GM19397 (cell line): ENCODE data around the gene CACNA1I.

ENCODE experiments used
- ATAC-seq: cut with Tn5 transposase; IDR thresholded peaks from one replicate; pipeline ENCODE4 v1.9.1; 2021; ENCODE audit warnings: mild to moderate bottlenecking, moderate library complexity; ENCODE audit not compliant: unreplicated experiment

CACNA1I gene

DNA sequence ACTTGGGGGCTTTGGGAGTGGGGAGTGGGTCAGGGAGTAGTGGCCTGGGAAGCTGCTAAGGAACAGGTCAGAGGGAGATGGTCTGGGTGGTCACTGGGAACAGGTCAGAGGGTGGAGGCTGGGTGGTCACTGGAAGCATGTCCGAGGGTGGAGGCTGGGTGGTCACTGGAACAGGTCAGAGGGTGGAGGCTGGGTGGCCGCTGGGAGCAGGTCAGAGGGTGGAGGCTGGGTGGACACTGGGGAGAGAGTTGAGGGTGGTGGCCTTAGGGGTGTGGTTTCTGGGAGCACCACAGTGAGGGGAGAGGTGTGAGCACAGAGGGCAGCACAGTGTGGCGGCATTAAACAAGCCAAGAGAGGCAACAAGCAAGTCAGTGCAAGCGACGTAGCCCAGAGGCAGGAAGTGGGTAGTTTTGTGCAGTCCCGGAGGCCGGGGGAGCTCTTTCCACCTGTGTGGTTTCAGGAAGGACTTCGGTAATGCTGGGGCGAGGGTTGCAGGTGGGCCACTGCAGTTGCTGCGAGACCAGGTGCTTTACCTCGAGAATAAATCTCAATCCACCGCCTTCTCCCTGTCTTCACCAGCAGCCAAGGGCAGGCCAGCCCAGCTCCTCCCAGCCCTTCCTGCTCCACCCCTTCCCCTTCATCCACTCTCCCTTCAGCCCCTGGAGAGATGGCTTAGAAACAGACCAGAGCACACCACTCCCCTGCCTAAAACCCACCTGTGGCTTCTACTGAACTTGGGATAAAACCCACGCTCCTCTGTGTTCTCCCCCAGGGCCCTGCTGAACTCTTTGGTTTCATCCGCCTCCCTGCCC, 3.2 kb upstream of the CACNA1I start:
- ATAC-seq = no peak

DNA sequence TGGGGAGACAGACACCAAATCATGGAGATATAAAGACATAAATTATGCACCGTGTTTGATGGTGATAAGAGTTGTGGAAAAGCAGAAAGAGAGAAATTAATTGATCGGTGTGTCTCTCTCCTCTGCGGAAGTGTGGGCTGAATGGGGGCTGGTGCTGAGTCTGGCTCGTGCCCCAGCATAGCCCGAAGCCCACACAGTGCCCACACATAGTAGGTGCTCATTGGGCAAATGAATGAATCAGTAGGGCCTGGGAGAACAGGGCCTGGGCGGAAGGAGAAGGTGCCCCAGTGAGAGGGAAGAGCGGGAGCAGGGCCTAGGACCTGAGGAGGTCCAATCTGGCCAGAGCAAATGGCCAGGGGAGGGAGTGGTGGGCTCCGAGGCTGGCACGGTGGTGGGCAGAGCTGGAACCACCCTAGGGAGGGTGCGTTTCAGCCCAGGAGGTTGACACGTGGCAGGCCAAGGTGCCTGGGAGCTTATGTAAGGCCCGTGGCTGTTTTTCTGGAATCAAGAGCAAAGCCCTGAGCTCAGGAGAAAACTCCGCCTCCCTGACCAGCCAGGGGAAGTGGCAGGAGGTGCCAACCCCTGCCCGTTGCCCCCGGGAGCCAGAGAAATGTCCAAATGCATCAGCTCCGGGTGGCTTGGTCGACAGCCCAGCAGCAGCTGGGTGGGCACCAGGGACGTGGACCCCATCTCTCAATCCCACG, 2.1 kb upstream of the CACNA1I start:
- no peak for ATAC-seq

DNA sequence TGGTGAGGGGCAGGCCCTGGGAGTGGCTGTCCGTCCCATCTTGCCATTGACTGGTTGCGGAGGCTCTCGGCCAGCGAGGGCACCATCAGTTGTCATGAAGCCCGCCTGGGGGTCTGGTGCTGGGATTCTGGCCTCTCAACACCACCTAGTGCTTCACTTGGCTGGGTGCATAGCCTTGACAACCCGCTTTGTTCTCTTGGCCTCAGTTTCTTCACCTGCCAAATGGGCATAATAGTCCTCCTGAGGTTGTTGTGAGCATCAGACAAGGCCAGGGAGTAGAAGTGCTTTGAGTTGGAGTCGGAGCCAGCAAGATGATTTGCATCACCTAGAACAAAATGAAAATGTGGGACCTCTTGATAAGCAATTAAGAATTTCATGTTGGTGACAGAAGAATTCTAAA, 1.5 kb upstream of the CACNA1I start:
- ATAC-seq = no peak

DNA sequence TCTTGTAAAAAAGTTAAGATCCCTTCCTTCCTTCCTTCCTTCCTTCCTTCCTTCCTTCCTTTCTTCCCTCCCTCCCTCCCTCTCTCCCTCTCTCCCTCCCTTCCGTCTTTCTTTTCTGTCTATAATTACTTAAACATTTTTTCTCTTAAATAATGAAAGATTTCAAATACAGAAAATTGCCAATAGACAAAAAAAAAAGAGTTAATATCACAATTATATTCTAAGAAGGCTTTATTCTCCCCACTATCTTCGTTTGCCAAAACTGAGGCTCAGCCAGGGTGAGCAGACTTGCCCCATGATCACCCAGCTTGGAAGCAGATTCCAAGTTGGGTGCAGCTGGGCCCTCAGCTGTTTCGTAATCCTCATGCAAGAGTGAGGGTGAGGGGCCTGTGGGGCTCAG, 327 bp upstream of the CACNA1I start:
- ATAC-seq = no peak

DNA sequence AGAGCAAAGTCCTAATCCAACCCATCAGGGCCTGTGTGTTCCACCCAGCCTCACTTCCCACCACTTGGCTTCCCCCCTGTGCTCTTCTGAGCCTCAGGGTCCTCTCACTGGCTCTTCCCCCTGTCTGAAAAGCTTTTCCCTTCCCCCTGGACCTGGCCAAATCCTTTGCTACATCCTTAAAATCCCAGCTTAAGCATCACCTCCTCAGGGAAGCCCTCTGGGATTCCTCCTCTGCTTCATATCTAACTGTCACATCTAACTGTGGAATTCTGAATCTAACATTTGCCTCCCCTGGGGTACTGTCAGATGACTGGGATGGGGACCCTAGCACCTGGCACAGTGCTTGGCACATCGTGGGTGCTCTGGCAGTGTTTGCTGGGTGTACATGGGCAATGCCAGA, 985 bp downstream of the CACNA1I start:
- no peak for ATAC-seq

DNA sequence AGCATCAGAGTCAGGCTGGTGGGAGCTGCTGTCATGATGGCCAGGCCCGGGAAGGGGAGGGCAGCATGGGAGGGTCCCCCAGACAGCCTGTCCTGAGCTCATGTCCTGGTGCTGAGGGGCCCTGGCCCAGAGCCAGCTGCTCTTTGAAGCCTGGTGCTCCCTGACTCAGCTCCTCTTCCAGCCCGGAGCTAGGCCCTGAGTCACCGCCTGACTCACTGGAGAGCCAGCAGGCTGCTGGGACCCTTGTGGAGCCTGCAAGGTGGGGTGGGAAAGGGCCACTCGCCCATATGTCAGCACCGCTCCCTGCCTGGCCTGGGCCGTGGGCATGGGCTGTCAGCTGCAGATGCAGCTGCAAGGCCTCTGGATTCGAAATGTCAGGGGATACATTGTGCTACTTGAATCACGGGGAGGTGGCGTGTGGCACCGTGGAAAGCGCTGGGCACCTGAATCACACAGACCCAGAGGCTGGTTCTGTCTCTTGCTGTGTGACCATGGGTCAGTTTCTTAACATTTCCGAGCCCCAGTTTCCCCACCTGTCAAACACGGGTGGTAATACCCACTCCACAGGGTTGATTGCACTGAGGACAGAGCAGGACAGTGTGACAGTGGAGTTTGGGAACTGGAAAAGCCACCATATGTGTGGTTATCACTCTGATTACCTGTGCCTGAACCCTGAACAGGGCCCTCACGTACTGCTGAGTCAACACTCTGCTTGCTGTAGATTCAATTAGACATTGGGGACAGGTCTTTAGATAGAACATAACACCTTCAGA, 4.4 kb downstream of the CACNA1I start:
- no peak for ATAC-seq

DNA sequence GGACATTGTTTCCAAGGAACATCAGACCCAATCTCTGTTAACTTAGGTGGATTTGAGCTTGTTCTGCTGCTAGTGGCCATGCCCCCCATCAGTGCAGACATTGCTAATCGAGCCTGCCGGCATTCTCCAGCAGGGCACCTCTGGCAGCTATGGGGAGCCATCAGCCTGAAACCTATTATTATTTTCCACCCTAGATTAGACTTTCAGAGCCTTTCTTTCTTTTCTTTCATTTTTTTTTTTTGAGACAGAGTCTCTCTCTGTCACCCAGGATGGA, 4.9 kb downstream of the CACNA1I start:
- ATAC-seq = no peak

DNA sequence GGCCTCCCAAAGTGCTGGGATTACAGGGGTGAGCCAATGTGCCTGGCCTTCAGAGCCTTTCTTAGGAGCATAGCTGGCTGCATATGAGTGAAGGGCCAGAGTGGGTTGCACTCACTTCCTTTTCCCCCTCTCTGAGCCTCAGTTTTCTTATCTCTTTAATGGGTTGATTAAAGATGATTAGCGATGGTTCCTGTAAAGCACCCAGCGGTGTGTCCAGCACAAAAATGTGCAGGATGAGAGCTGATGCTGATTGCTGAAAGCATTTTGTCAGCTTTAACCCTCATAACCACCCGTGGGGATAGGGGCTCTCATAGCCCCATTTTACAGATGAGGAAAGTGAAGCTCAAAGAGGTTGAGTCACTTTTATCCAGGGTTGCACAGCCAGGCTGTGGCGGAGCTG, 5.5 kb downstream of the CACNA1I start:
- ATAC-seq = no peak

DNA sequence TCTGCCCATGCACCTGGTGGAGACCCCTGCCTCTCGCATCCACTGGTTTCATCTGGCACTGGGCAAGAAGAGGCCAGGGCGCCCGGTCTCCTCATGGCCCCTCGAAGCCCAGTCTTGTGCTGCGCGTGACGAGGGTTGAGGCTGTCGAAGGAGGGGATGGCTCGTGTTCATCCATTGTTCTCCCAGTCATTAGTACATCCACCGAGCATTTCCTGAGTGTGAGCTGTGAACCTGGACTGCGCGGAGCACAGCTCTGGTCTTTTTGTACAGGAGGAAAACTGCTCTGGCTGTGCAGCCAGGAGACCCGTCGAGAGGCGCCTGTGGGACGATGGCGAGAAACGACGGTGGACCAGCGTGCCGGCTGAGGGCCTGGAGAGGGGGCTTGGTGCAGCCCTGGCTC, 6.8 kb downstream of the CACNA1I start:
- ATAC-seq = no peak

DNA sequence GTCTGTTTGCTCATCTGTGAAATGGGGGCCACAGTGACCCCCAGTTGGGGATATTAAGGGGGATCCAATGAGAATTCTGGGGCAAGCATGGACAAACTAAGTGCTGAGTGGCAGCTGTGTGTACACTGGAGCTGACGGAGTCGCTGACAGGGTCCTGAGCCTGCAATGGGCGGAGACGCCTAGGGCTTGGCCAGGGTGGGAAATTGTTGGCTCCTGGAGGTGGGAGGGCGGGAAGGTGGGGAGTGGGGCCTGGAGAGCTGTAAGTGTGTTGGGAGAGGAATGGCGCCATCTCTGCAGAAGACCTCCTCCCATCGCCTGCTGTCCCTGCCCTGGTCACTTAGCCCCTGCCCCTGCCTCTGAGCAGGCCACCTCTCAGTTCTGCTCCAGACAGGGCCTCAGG, 7.3 kb downstream of the CACNA1I start:
- no peak for ATAC-seq

DNA sequence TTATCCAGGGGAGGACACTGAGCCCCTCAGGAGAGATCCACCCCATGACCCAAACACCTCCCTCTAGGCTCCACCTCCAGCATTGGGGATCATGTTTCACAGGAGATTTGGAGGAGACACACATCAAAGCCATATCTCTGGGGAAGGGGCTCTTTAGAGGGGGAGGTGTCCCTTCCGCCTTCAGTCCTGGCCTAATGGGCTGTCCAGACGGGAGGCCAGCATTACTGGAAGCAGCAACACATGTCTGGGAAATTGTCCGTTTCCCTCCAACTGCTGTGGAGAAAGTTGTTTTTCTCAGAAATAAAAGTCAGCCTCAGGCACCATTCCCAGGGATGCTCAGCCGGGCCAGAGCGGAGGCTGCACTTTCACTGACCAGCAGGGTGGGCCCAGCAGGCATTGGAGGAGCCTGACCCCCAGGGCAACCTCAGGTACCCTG, 9.5 kb downstream of the CACNA1I start:
- ATAC-seq = no peak

DNA sequence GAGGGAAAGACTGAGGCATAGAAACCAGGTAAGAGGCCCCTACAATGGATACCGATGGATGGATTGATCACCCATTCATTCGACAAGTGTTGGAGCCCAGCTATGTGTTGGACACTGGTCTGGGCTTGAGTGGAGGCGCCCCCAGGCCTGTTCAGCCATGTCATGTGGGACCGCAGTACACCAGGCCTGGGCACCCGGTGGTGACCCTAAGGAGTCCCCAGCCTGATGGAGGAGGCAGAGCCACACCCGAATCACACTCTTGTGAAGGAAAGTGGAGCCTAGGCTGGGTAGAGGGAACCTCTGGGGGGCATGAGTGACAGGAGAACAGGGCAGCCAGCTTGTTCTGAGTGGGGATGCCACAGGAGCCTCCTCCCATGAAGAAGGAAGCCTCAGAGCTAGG, 10.2 kb downstream of the CACNA1I start:
- ATAC-seq = no peak

DNA sequence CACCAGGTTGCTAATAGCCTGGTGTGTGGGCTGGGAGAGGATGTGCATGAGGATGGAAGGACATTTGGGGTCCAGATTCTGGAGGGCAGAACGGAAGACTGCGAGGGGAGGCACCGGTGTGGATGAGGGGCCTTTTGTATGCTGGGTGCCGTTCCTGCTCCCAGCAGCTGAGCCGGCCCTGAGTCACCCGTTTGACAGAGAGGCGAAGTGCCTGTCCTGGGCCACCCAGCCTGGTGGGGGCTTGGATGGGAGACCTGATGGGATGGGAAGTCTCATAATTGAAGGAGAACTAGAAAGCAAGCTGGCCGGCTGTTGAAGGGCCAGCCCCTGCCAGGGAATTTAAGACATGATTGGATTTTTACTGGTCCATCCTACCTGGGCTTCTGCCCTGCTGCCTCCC, 10.8 kb downstream of the CACNA1I start:
- ATAC-seq = no peak

DNA sequence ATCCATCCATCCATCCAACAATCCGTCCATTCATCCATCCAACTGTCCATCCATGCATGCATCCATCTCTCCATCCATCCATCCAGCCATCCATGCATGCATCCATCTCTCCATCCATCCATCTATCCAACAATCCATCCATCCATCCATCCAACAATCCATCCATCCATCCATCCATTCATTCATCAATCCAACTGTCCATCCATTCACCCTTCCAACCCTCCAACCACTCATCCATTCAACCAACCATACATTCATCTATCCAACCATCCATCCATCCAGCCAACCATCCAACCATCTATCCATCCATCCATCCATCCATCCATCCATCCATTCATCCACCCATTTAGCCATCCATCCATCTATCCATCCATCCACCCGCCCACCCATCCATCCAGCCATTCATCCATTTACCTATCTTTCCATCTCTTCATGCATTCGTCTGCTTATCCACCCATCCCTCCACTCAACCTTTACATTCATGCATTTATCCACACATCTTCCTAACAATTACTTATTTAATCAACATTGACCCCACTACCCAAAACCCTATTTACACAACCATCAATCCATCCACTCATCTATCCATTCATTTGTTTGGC, 12.6 kb downstream of the CACNA1I start:
- no peak for ATAC-seq

DNA sequence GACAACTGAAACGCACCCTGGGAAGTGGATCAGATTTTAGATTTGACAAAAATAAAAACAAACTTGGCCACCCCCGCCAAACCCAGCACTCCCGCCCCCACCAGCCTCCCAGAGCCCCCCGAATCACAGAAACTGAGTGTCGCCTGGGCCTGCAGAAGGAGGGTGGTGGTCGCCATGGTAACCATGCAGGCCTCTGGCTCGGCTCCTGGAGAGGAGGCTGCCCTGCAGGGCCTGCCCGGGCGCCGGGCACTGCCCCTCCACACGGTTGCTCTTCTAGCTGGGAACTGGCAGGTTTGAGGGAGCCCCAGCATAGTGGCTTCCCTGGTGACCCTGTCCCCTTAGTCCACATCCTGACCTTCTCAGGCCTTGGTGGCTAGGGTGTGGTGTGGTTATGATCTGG, 19.3 kb downstream of the CACNA1I start:
- ATAC-seq = no peak

DNA sequence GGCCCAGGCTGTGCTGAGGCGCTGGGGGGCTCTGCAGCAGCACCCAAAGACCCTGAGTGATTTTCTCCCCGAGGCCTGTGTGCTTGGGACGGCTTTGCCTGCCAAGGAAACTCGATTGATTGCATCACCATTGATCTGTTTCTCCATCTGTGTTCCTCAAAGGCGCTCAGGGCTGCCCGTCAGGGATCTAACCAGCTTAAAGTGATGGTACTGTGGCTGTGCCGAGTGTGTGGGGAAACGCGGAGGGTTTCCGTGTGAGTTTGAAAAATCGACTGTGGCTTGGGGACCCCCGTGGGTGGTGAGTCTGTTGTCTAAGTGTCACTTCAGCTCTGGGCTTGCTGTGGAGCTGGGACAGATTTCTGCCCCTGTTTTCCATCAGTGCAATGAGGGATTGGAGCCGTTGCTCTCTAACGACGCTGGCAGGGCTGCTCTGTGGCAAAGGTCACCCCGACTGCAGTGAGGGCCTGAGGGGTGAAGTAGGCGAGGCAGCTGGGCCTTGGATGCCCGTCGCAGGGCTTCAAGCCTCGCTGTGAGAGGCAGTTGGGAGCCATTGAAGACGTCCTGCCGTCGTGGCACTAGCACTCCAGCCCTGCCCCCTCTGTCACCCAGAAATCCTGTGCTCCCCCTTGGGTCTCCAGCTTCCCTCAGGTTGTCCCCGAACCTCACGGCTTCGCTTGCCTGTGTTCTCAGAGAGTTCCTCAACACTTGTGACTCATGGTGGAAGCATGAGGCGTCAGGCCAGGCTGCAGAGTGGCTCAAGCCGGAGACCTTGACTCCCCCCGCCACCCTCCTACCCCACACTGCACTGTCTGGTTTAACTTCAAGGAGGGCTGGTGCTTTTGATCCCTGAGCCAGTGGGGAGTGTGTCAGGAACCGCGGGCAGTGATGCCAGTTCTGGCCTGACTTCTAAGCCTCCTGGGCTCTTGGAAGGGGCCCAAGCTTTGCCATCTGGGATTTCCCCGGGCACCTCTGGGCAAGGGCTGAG, 21.8 kb downstream of the CACNA1I start:
- no peak for ATAC-seq

DNA sequence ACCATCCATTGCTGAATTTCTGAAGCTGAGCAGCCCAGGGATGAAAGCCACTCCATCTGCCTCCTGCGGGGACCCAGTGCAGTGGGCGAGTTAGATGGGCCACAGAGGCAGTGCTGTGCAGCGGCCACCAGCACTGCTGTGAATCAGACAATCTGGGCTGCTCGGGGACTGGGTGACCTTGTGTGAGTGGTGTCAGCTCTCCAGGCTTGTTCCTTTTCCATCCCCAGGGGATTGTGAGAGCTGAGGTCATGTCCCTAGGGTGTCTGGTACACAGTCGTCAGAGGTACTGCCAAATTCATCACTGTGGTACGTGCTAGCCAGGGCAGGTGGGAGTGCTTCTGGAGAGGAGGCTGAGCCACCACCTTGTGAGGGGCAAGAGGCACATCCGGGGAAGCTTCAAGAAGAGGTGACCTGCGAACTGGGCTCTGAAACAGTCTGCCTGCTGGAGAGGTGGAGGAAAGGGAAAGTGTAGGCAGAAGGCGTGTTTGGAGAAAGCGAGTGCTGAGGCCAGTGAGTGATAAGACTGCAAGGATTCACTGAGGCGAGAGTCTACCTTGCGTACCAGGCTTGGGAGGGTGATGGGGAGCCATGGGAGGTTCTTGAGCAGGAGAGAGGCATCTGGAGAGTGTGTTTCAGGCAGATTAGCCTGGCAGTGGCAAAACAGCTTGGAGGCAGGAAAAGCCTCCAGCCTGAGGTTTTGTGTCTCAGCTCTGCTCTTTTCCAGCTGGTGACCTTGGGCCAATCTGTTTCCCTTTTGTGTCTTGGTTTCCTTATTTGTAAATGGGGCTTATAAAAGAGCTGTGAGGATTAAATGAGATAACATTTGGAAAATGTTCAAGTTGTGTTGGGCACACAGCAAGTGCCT, 22.7 kb downstream of the CACNA1I start:
- no peak for ATAC-seq

DNA sequence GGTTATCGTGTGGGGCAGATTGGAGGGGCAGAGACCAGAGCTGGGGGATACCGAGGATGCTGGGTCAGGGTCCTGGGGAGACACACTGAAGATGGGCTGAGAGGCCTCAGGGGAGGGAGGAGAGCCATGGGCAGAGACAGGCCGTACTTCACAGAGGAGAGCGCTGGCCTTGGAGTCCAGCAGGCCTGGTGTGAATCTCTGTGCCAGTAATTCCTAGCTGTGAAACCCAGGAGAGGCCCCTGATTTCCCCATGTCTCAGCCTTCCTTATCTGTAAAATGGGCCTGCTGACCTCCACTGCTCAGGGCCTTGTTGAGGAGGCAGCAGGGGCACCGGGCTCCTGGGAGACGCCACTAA, 23.4 kb downstream of the CACNA1I start:
- no peak for ATAC-seq

DNA sequence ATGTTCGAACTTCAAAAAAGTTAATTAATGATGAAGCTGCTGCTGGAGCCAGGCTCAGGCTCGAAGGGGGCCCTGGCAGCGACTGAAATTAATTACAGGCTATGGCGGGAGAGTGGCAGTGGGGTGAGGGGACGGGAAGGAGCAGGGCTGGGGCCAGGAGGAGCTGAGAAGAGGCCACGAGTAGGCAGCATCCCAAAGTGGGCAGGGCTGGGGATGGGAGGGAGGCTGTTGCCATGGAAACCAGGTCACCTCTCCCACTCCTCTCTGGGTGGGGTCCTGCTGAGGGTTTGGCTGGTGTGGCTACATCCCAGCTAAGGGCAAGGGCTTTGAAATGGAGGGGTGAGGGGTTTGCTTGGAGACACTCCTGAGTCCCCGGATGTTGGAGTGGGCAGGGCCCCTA, 23.9 kb downstream of the CACNA1I start:
- no peak for ATAC-seq
